ENCODE results near the gene PEX14.

- TF ChIP-seq POLR2A (IDR thresholded peaks at IDR 0.05) (peak; percentile 21), CTCF (IDR thresholded peaks at IDR 0.05) (no peak)
Observed at GRCh38 chr1:10472220-10473144, 2.3 kb upstream of the PEX14 start, which contains the start of gene DFFA.
